H1 (cell line): Measurements from ENCODE around the gene GNAI2. TPM values are rescaled to one million over a fixed set of nuclear protein-coding genes. Genes with fewer than 3 reads are reported as not detected.

ENCODE experiments used
- BCL11A ChIP-seq, 2 experiments: IDR thresholded peaks; one replicate each; pipeline ENCODE4 v1.6.1; 2011; ENCODE audit warnings: low read depth in 2 of 2, low read length in 2 of 2, mild to moderate bottlenecking in 2 of 2
- E2F6 ChIP-seq: IDR thresholded peaks from 2 replicates; pipeline ENCODE4 v1.6.1; 2012; ENCODE audit warnings: inconsistent platforms
- HDAC6 ChIP-seq: IDR thresholded peaks from one replicate; pipeline ENCODE4 v1.7.1; 2012; ENCODE audit warnings: low read depth, mild to moderate bottlenecking, inconsistent platforms, low read length, moderate library complexity
- POLR2AphosphoS5 ChIP-seq: IDR thresholded peaks from 2 replicates; pipeline ENCODE4 v1.6.1; 2011; ENCODE audit warnings: low read depth, low read length
- SIN3A ChIP-seq, 2 experiments: IDR thresholded peaks in 1 of 2; conservative IDR thresholded peaks in 1 of 2; 2 replicates each; pipeline ENCODE4 v1.6.1; 2011 to 2012; ENCODE audit warnings: low read length in 2 of 2, improper control_type of control experiment in 1 of 2, low read depth in 1 of 2, mild to moderate bottlenecking in 1 of 2
- SIRT6 ChIP-seq: IDR thresholded peaks from one replicate; pipeline ENCODE4 v1.7.1; 2012; ENCODE audit warnings: low read length, inconsistent platforms
- SUZ12 ChIP-seq: fragments of 200-600 bp; sonication (generic); IDR thresholded peaks from 2 replicates; pipeline ENCODE4 v1.6.1; 2012; ENCODE audit warnings: mild to moderate bottlenecking, inconsistent platforms, low read length, moderate library complexity, mixed read lengths
- TCF12 ChIP-seq: IDR thresholded peaks from 2 replicates; pipeline ENCODE4 v1.6.1; 2011; ENCODE audit warnings: low read depth, mild to moderate bottlenecking, low read length
- polyA plus RNA-seq, 7 experiments: library from polyadenylated mRNA; depleted of rRNA in 3 of 7; stranded (reverse) in 5 of 7; unstranded in 2 of 7; fragments of >200 nt in 5 of 7; fragments of 200-250 nt in 2 of 7; gene quantifications; 1 replicate in 5 of 7; 2 replicates in 1 of 7; 4 replicates in 1 of 7; pipeline versions ENCODE4 v1.2.1 to v1.2.3, GENCODE V29; 2011 to 2013; ENCODE audit warnings: missing spikeins in 2 of 7, mixed read lengths in 2 of 7
- total RNA-seq: library from RNA; stranded (reverse); fragmentation: NEBNext Ultra II Directional; extraction: Animal tissue kit (Norgen Biotek cat#: 25700); gene quantifications from 2 replicates; pipeline ENCODE4 v1.2.1, GENCODE V29; 2021
- TF ChIP-seq, protein P1 (sequence below): fragments of 300-600 bp; sonication (generic); IDR thresholded peaks from 2 replicates; pipeline ENCODE4 v1.7.1; 2012; ENCODE audit warnings: low read length, moderate library complexity, mild to moderate bottlenecking, inconsistent platforms; ENCODE audit not compliant: insufficient replicate concordance

Gene GNAI2
- total and polyA plus RNA-seq, 2 of the 8 experiments (the other 6 are each of a cell fraction or from before 2014, with no cell fraction given) = 168 to 539 TPM

GRCh38 chr3:50260027-50260941 lies 24.3 kb downstream of the GNAI2 start (continued):
- TF ChIP-seq, protein P1, sequence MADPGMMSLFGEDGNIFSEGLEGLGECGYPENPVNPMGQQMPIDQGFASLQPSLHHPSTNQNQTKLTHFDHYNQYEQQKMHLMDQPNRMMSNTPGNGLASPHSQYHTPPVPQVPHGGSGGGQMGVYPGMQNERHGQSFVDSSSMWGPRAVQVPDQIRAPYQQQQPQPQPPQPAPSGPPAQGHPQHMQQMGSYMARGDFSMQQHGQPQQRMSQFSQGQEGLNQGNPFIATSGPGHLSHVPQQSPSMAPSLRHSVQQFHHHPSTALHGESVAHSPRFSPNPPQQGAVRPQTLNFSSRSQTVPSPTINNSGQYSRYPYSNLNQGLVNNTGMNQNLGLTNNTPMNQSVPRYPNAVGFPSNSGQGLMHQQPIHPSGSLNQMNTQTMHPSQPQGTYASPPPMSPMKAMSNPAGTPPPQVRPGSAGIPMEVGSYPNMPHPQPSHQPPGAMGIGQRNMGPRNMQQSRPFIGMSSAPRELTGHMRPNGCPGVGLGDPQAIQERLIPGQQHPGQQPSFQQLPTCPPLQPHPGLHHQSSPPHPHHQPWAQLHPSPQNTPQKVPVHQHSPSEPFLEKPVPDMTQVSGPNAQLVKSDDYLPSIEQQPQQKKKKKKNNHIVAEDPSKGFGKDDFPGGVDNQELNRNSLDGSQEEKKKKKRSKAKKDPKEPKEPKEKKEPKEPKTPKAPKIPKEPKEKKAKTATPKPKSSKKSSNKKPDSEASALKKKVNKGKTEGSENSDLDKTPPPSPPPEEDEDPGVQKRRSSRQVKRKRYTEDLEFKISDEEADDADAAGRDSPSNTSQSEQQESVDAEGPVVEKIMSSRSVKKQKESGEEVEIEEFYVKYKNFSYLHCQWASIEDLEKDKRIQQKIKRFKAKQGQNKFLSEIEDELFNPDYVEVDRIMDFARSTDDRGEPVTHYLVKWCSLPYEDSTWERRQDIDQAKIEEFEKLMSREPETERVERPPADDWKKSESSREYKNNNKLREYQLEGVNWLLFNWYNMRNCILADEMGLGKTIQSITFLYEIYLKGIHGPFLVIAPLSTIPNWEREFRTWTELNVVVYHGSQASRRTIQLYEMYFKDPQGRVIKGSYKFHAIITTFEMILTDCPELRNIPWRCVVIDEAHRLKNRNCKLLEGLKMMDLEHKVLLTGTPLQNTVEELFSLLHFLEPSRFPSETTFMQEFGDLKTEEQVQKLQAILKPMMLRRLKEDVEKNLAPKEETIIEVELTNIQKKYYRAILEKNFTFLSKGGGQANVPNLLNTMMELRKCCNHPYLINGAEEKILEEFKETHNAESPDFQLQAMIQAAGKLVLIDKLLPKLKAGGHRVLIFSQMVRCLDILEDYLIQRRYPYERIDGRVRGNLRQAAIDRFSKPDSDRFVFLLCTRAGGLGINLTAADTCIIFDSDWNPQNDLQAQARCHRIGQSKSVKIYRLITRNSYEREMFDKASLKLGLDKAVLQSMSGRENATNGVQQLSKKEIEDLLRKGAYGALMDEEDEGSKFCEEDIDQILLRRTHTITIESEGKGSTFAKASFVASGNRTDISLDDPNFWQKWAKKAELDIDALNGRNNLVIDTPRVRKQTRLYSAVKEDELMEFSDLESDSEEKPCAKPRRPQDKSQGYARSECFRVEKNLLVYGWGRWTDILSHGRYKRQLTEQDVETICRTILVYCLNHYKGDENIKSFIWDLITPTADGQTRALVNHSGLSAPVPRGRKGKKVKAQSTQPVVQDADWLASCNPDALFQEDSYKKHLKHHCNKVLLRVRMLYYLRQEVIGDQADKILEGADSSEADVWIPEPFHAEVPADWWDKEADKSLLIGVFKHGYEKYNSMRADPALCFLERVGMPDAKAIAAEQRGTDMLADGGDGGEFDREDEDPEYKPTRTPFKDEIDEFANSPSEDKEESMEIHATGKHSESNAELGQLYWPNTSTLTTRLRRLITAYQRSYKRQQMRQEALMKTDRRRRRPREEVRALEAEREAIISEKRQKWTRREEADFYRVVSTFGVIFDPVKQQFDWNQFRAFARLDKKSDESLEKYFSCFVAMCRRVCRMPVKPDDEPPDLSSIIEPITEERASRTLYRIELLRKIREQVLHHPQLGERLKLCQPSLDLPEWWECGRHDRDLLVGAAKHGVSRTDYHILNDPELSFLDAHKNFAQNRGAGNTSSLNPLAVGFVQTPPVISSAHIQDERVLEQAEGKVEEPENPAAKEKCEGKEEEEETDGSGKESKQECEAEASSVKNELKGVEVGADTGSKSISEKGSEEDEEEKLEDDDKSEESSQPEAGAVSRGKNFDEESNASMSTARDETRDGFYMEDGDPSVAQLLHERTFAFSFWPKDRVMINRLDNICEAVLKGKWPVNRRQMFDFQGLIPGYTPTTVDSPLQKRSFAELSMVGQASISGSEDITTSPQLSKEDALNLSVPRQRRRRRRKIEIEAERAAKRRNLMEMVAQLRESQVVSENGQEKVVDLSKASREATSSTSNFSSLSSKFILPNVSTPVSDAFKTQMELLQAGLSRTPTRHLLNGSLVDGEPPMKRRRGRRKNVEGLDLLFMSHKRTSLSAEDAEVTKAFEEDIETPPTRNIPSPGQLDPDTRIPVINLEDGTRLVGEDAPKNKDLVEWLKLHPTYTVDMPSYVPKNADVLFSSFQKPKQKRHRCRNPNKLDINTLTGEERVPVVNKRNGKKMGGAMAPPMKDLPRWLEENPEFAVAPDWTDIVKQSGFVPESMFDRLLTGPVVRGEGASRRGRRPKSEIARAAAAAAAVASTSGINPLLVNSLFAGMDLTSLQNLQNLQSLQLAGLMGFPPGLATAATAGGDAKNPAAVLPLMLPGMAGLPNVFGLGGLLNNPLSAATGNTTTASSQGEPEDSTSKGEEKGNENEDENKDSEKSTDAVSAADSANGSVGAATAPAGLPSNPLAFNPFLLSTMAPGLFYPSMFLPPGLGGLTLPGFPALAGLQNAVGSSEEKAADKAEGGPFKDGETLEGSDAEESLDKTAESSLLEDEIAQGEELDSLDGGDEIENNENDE = no peak
- peak; percentile 39; the same call in 1 of the 2 replicates for TF ChIP-seq E2F6
- TF ChIP-seq HDAC6 = no peak
- no peak for TF ChIP-seq SUZ12
- no peak for TF ChIP-seq SIRT6
- TF ChIP-seq BCL11A (IDR thresholded peaks at IDR 0.05; ENCODE audit: low read depth in 2 of 2, low read length in 2 of 2) = no peak
- TF ChIP-seq SIN3A (conservative IDR thresholded peaks at IDR 0.05 in 1 of 2, IDR thresholded peaks at IDR 0.05 in 1 of 2; ENCODE audit: low read depth in 1 of 2, low read length in 2 of 2) = 0 out of 4 replicates have a peak, but pooled peaks of 1 of the 2 experiments have one; percentile 2
- TF ChIP-seq POLR2AphosphoS5 = peak; percentile 86
- no peak for TF ChIP-seq TCF12
